IMR-90 (cell line): ENCODE data around the gene TM9SF4. TPM values are rescaled to one million over a fixed set of nuclear protein-coding genes. Genes with fewer than 3 reads are reported as not detected.

Experiments
- ATAC-seq: fragments of 200-7000 bp; cut with Tn5 transposase; 2 replicates; pipeline ENCODE4 v1.9.1; 2020; ENCODE audit warnings: low read depth, mild to moderate bottlenecking, moderate library complexity
- BruUV-seq: library from RNA; stranded (reverse); fragments of 400-500 nt; replicated peaks from 2 replicates; lab custom pipeline; 2021; lab: Mats Ljungman, UMichigan
- CTCF ChIA-PET: fragments of 300-600 bp; formaldehyde crosslinking; extraction: SDS; loops from one replicate; lab custom pipeline; 2021; ENCODE audit warnings: antibody characterized with exemption; lab: Yijun Ruan, JAX
- POLR2A ChIA-PET: fragments of 300-600 bp; sonication (Branson Sonifier 250); formaldehyde crosslinking; loops from one replicate; lab custom pipeline; 2022; ENCODE audit warnings: antibody characterized with exemption; ENCODE audit not compliant: unreplicated experiment; lab: Charles Lee
- DNase-seq: peaks from one replicate; pipeline ENCODE4 v3.0.0; 2013
- H2AFZ ChIP-seq: replicated peaks from 2 replicates; pipeline ENCODE3; 2013; ENCODE audit warnings: low read length, mild to moderate bottlenecking; ENCODE audit not compliant: poor library complexity
- H2AK5ac ChIP-seq: 2 replicates; pipeline ENCODE4 v1.6.1; 2013; ENCODE audit warnings: low read depth, low read length, inconsistent platforms
- H2AK9ac ChIP-seq: replicated peaks from 2 replicates; pipeline ENCODE3; 2013; ENCODE audit warnings: mild to moderate bottlenecking, low read depth, low read length, moderate library complexity; ENCODE audit not compliant: poor library complexity
- H2BK120ac ChIP-seq: 2 replicates; pipeline ENCODE4 v1.6.1; 2013; ENCODE audit warnings: low read depth, low read length, inconsistent platforms
- H2BK15ac ChIP-seq: 3 replicates; pipeline ENCODE4 v1.6.1; 2013; ENCODE audit warnings: low read depth, low read length, inconsistent platforms
- H2BK20ac ChIP-seq: 2 replicates; pipeline ENCODE4 v1.6.1; 2013; ENCODE audit warnings: low read depth, mild to moderate bottlenecking, inconsistent platforms, low read length, moderate library complexity
- H2BK5ac ChIP-seq: 2 replicates; pipeline ENCODE4 v1.6.1; 2013; ENCODE audit warnings: mild to moderate bottlenecking, low read depth, low read length, inconsistent platforms; ENCODE audit not compliant: poor library complexity, severe bottlenecking
- H3K14ac ChIP-seq: replicated peaks from 2 replicates; pipeline ENCODE4 v1.6.1; 2013; ENCODE audit warnings: low read depth, low read length, inconsistent platforms
- H3K18ac ChIP-seq: 2 replicates; pipeline ENCODE4 v1.6.1; 2013; ENCODE audit warnings: low read depth, low read length, control low read depth
- H3K23ac ChIP-seq: 2 replicates; pipeline ENCODE4 v1.6.1; 2013; ENCODE audit warnings: low read depth, low read length, inconsistent platforms
- H3K27ac ChIP-seq: 2 replicates; pipeline ENCODE4 v1.5.1; 2013; ENCODE audit warnings: mild to moderate bottlenecking, control low read depth, low read length; ENCODE audit not compliant: insufficient read depth
- H3K27me3 ChIP-seq: 2 replicates; pipeline ENCODE4 v1.6.1; 2013; ENCODE audit warnings: low read length; ENCODE audit not compliant: control insufficient read depth, insufficient read depth
- H3K36me3 ChIP-seq: 2 replicates; pipeline ENCODE4 v1.6.1; 2013; ENCODE audit warnings: low read length, mixed read lengths; ENCODE audit not compliant: control insufficient read depth, insufficient read depth
- H3K4ac ChIP-seq: 2 replicates; pipeline ENCODE4 v1.6.1; 2013; ENCODE audit warnings: low read depth, low read length, inconsistent platforms
- H3K4me1 ChIP-seq: 2 replicates; pipeline ENCODE4 v1.6.1; 2013; ENCODE audit warnings: low read length, mixed read lengths; ENCODE audit not compliant: control insufficient read depth, insufficient read depth
- H3K4me2 ChIP-seq: 2 replicates; pipeline ENCODE4 v1.6.1; 2013; ENCODE audit warnings: low read depth, mild to moderate bottlenecking, control low read depth, low read length, moderate library complexity
- H3K4me3 ChIP-seq: 2 replicates; pipeline ENCODE4 v1.5.1; 2013; ENCODE audit warnings: low read depth, mild to moderate bottlenecking, control low read depth, low read length, moderate library complexity; ENCODE audit not compliant: insufficient read depth
- H3K56ac ChIP-seq: 2 replicates; pipeline ENCODE4 v1.6.1; 2013; ENCODE audit warnings: low read length, inconsistent platforms; ENCODE audit not compliant: insufficient read depth; ENCODE audit errors: extremely low read depth
- H3K79me1 ChIP-seq, 2 experiments: 2 replicates each; pipeline ENCODE4 v1.6.1; 2013; ENCODE audit warnings: low read length in 2 of 2, inconsistent platforms in 1 of 2, low read depth in 1 of 2
- H3K9ac ChIP-seq: 2 replicates; pipeline ENCODE4 v1.6.1; 2013; ENCODE audit warnings: low read depth, low read length, control low read depth
- H3K9me1 ChIP-seq: 2 replicates; pipeline ENCODE4 v1.6.1; 2013; ENCODE audit warnings: low read length, inconsistent platforms; ENCODE audit not compliant: insufficient read depth
- H3K9me3 ChIP-seq: 2 replicates; pipeline ENCODE4 v1.6.1; 2013; ENCODE audit warnings: low read length; ENCODE audit not compliant: control insufficient read depth, insufficient read depth
- H4K20me1 ChIP-seq: 2 replicates; pipeline ENCODE4 v1.6.1; 2013; ENCODE audit warnings: low read length, inconsistent platforms; ENCODE audit not compliant: insufficient read depth
- H4K5ac ChIP-seq: 2 replicates; pipeline ENCODE4 v1.6.1; 2013; ENCODE audit warnings: mild to moderate bottlenecking, low read depth, low read length, control low read depth
- H4K8ac ChIP-seq, 2 experiments: 2 replicates each; pipeline ENCODE4 v1.6.1; 2013; ENCODE audit warnings: low read depth in 2 of 2, low read length in 2 of 2, control low read depth in 1 of 2, inconsistent platforms in 1 of 2
- H4K91ac ChIP-seq: 2 replicates; pipeline ENCODE4 v1.6.1; 2013; ENCODE audit warnings: low read depth, low read length, inconsistent platforms; ENCODE audit not compliant: insufficient read depth
- SMC3 ChIP-seq: fragments of 150-350 bp; IDR thresholded peaks from 2 replicates; pipeline ENCODE4 v1.6.1; 2016; ENCODE audit warnings: low read depth, mild to moderate bottlenecking, antibody characterized with exemption, low read length, moderate library complexity
- WGBS, 2 experiments: methylation state at CpG; one replicate each; pipeline versions ENCODE4 v1.1.5 to v1.1.7; 2013; ENCODE audit warnings: missing lambda C conversion rate in 2 of 2; ENCODE audit not compliant: insufficient read length in 1 of 2; ENCODE audit errors: extremely low coverage in 2 of 2; 5-methylcytosine and 5-hydroxymethylcytosine counted together
- dilution Hi-C: fragments of 300-500 bp; cut with HindIII; formaldehyde crosslinking; loops from one replicate; pipeline ENCODE4 v1.14.3; 2018; ENCODE audit warnings: low sequenced_read_pairs; ENCODE audit not compliant: unreplicated experiment
- in situ Hi-C: fragments of 300-500 bp; cut with MboI; formaldehyde crosslinking; loops from 3 replicates; pipeline ENCODE4 v1.14.3; 2019; ENCODE audit warnings: low sequenced_read_pairs, inconsistent platforms, mixed read lengths
- intact Hi-C: fragments of 100-400 bp; cut with micrococcal nuclease; formaldehyde crosslinking; loops from 2 replicates; pipeline ENCODE4 v1.10.0; 2022
- polyA plus RNA-seq, 3 experiments: library from polyadenylated mRNA; depleted of rRNA; stranded (reverse); fragments of >200 nt; gene quantifications; 2 replicates each; pipeline ENCODE4 v1.2.3, GENCODE V29; 2012; ENCODE audit warnings: low replicate concordance in 1 of 3
- total RNA-seq: library from RNA; depleted of rRNA; stranded (reverse); fragments of >200 nt; gene quantifications from 2 replicates; pipeline ENCODE4 v1.2.3, GENCODE V29; 2012

Gene TM9SF4
- total and polyA plus RNA-seq, 2 of the 4 experiments (the other 2 are of a cell fraction): 35.3 to 59.1 TPM

GRCh38 chr20:32215729-32216128, 106.2 kb downstream of the TM9SF4 start:
- Histone ChIP-seq H3K9me3 (no peaks in the 10 kb centered on the region), H3K23ac (no peak overlapping the region), H4K20me1 (no peaks in the 10 kb centered on the region), H3K27me3 (no peaks in the 10 kb centered on the region), H2BK5ac (no peak overlapping the region), H3K14ac (no peak overlapping the region), H3K27ac (no peak overlapping the region), H3K36me3 (peaks cover 45% of the 10 kb centered on the region), H3K9ac (no peak overlapping the region), H2BK120ac (no peak overlapping the region), H2AFZ (no peak overlapping the region), H4K5ac (no peak overlapping the region), H3K9me1 (peaks cover 12% of the 10 kb centered on the region; the same call in 1 of the 2 replicates), H4K91ac (no peak overlapping the region), H3K79me1 (peaks cover 11 to 34% of the 10 kb centered on the region in 2 experiments), H3K18ac (no peak overlapping the region), H3K4me2 (no peak overlapping the region), H3K4ac (no peak overlapping the region), H4K8ac (no peak overlapping the region), H2AK9ac (no peak overlapping the region), H3K56ac (no peak overlapping the region), H3K4me3 (no peak overlapping the region), H2BK20ac (no peak overlapping the region), H2AK5ac (no peak overlapping the region), H2BK15ac (no peak overlapping the region), H3K4me1 (no peaks in the 10 kb centered on the region)
- BruUV-seq: no TSS peak
- no peak for DNase-seq
- dilution Hi-C loops: no loop called here
- POLR2A ChIA-PET: no interaction called here
- in situ Hi-C loops: no loop called here
- ATAC-seq: no peak
- 80% methylated on average over 1 of the region's 3 CpGs; no CpG with 5 or more reads in 1 of the 2 experiments for WGBS, 2 experiments
- intact Hi-C loops: no loop called here
- TF ChIP-seq SMC3: no peak
- CTCF ChIA-PET: no interaction called here
